Measurements from ENCODE around the gene ENTPD3.

The ENTPD3 gene

GRCh38 chr3:40422861-40423260, 35.9 kb downstream of the ENTPD3 start:
- H2AFZ ChIP-seq (ENCODE audit: low read depth, low read length), result no peak overlapping the region
- H3K36me3 ChIP-seq (ENCODE audit: insufficient read depth, low read length), result no peaks in the 10 kb centered on the region
- H3K27me3 ChIP-seq (ENCODE audit: insufficient read depth, low read length), result no peaks in the 10 kb centered on the region
- no peak overlapping the region for H3K4me3 ChIP-seq (ENCODE audit: low read length)
- H3K4me1 ChIP-seq (ENCODE audit: insufficient read depth, low read length), result no peaks in the 10 kb centered on the region
- H3K9me3 ChIP-seq (ENCODE audit: low read length), result no peaks in the 10 kb centered on the region

GRCh38 chr3:40427045-40427669, 40.2 kb downstream of the ENTPD3 start:
- Histone ChIP-seq H3K36me3 (ENCODE audit: insufficient read depth, low read length) (no peaks in the 10 kb centered on the region), H2AFZ (ENCODE audit: low read depth, low read length) (no peak overlapping the region), H3K4me1 (ENCODE audit: insufficient read depth, low read length) (no peaks in the 10 kb centered on the region), H3K4me3 (ENCODE audit: low read length) (no peak overlapping the region), H3K9me3 (ENCODE audit: low read length) (no peaks in the 10 kb centered on the region), H3K27me3 (ENCODE audit: insufficient read depth, low read length) (no peaks in the 10 kb centered on the region)

DNA sequence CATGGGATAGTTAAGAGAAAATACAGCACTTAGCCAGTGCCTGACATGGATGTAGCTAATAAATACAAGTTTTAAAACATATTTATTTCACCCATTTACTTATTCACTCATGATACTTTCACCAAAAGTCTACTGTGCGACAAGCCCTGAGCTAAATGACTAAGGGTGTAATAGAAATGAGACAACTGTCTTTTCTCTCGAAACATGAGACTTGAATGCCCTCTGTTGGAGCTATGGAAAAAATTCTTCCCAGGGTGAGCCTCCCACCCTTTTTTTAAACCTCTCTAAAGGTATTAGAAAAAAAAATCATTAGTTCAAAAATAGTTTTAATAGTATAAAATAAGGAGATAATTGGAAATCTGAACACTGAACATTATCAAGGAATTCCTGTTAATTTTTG, 45.8 kb downstream of the ENTPD3 start:
- no peaks in the 10 kb centered on the region for H3K4me1 ChIP-seq (ENCODE audit: insufficient read depth, low read length)
- no peak overlapping the region for H3K4me3 ChIP-seq (ENCODE audit: low read length)
- H2AFZ ChIP-seq (ENCODE audit: low read depth, low read length), result no peak overlapping the region
- no peaks in the 10 kb centered on the region for H3K27me3 ChIP-seq (ENCODE audit: insufficient read depth, low read length)
- peaks cover 4% of the 10 kb centered on the region for H3K9me3 ChIP-seq (ENCODE audit: low read length)
- H3K36me3 ChIP-seq (ENCODE audit: insufficient read depth, low read length), result no peaks in the 10 kb centered on the region

DNA sequence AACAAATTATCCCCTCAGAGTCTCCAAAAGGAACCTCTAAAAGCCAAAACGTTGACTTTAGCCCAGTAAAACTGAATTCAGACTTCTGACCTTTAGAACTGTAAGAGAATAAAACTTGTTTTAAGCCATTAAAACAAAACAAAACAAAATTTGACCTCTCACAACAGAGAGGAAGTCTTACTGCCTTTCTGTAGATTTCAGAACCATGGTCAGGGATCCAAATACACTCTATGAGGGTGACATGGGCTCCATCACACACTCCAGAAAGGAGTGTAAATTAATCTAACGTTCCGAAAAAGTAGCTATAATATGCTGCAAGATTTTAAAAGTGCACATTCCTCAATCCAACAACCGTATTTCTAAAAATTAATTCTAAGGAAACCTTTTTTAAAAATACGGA, 50.9 kb downstream of the ENTPD3 start:
- H2AFZ ChIP-seq (ENCODE audit: low read depth, low read length), result no peak overlapping the region
- peaks cover 4% of the 10 kb centered on the region for H3K9me3 ChIP-seq (ENCODE audit: low read length)
- no peaks in the 10 kb centered on the region for H3K27me3 ChIP-seq (ENCODE audit: insufficient read depth, low read length)
- no peaks in the 10 kb centered on the region for H3K36me3 ChIP-seq (ENCODE audit: insufficient read depth, low read length)
- H3K4me3 ChIP-seq (ENCODE audit: low read length), result no peak overlapping the region
- H3K4me1 ChIP-seq (ENCODE audit: insufficient read depth, low read length), result no peaks in the 10 kb centered on the region

DNA sequence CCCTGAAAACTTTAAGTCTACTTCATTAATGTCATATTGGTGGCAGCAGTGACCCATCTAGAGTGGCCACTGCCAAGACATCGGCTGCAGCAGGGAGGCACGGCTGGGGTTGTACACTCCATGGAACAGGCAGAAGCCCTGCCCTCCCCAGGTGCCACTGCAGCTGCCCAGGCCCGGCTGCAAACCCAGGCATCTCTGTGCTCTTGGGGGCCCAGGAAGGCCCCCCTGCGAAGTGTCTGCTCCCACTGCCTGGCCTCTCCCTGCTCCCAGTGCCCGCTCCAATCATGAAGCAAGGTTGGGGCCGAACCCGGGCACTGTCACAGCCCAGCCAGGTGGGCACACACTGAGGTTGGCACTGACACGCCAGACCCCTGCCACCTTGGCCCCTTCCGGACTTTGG, 58.1 kb downstream of the ENTPD3 start:
- no peaks in the 10 kb centered on the region for H3K27me3 ChIP-seq (ENCODE audit: insufficient read depth, low read length)
- H3K4me1 ChIP-seq (ENCODE audit: insufficient read depth, low read length), result no peaks in the 10 kb centered on the region
- H3K4me3 ChIP-seq (ENCODE audit: low read length), result no peak overlapping the region
- no peak overlapping the region for H2AFZ ChIP-seq (ENCODE audit: low read depth, low read length)
- H3K9me3 ChIP-seq (ENCODE audit: low read length), result no peaks in the 10 kb centered on the region
- H3K36me3 ChIP-seq (ENCODE audit: insufficient read depth, low read length), result peaks cover 4% of the 10 kb centered on the region

DNA sequence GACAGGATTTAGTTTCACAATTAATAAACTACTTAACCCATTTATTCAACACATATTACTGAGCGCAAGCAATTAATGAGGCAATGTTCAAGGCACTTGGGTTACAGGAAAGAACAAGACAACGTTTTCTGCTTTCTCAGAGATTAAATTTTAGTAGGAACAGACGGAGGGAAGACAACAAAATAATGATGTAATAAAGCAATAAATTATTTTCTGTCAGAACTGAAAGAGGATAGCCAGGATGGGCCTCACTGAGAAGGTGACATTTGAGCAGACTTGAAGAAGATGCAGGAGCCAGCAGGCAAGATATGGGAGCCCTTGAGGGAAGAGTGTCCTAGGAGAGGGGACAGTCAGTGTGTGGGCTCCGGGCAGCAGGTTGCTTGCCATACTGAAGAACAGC, 58.9 kb downstream of the ENTPD3 start:
- Histone ChIP-seq H3K27me3 (ENCODE audit: insufficient read depth, low read length) (no peaks in the 10 kb centered on the region), H2AFZ (ENCODE audit: low read depth, low read length) (no peak overlapping the region), H3K36me3 (ENCODE audit: insufficient read depth, low read length) (peaks cover 4% of the 10 kb centered on the region), H3K4me3 (ENCODE audit: low read length) (no peak overlapping the region), H3K4me1 (ENCODE audit: insufficient read depth, low read length) (no peaks in the 10 kb centered on the region), H3K9me3 (ENCODE audit: low read length) (no peaks in the 10 kb centered on the region)

DNA sequence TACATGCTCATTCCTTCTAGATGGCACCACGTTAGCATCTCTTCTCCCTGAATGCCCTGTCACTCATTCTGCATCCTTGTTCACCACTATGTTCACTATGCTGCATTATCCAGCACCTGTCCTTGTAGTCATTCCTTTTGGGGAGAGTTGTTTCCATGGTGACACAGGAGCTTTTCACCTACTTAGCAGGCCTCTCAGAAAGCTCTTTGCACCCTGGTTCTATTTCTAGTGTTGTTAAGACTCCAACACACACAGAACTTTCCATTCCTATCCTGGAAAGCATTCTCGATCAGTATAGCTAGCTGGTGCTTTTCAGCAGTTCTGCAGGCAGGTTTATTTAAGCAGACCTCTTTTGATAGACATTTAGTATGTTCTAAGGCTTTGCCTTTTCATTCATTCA, 63.5 kb downstream of the ENTPD3 start:
- Histone ChIP-seq H3K9me3 (ENCODE audit: low read length) (no peaks in the 10 kb centered on the region), H2AFZ (ENCODE audit: low read depth, low read length) (no peak overlapping the region), H3K36me3 (ENCODE audit: insufficient read depth, low read length) (peaks cover 4% of the 10 kb centered on the region)

DNA sequence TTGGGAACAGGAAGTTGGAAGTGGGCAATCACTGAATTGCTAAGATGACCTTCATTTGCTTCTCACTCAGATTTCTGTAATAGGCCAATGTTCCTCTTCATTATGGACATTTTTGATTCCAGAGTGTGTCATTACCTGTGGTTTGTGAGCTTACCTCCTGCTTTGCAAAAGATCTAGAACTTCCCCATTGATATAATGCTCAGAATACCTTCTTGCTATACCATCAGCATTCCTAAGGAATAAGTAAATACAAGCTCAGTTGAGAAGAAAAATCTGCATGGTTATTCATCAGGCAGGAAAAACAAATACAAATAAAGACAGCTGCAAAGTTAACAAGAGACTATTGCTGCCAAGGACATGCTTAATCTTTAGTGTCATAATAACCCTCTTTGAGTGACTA, 64.6 kb downstream of the ENTPD3 start:
- Histone ChIP-seq H3K4me1 (ENCODE audit: insufficient read depth, low read length) (peaks cover 13% of the 10 kb centered on the region), H3K4me3 (ENCODE audit: low read length) (no peak overlapping the region), H3K9me3 (ENCODE audit: low read length) (no peaks in the 10 kb centered on the region), H3K27me3 (ENCODE audit: insufficient read depth, low read length) (no peaks in the 10 kb centered on the region), H2AFZ (ENCODE audit: low read depth, low read length) (no peak overlapping the region), H3K36me3 (ENCODE audit: insufficient read depth, low read length) (no peaks in the 10 kb centered on the region)

More for the DNA sequence above, 63.5 kb downstream of the ENTPD3 start:
- no peak overlapping the region for H3K4me3 ChIP-seq (ENCODE audit: low read length)
- peaks cover 10% of the 10 kb centered on the region for H3K4me1 ChIP-seq (ENCODE audit: insufficient read depth, low read length)
- H3K27me3 ChIP-seq (ENCODE audit: insufficient read depth, low read length), result no peaks in the 10 kb centered on the region

DNA sequence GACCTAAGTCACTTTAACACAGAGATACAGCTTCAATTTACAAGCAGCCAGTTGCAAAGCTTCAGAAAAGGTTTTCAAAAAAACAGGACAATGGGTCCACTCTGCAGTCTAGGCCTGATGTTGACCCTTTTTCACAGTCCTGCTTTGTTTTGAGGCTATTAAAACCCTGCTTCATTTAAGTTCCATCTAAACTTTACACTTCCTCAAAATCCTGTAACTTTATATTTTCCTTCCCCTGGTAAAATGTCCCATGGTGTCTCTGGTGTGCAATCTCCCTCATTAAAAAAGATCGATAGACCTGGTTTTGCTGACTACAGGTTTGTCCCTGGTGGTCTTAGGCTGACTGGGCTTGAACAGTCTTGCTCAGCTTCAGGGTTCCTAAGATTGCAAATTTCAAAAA, 65.1 kb downstream of the ENTPD3 start:
- Histone ChIP-seq H3K27me3 (ENCODE audit: insufficient read depth, low read length) (no peaks in the 10 kb centered on the region), H3K4me3 (ENCODE audit: low read length) (peak overlapping the region; percentile 74), H2AFZ (ENCODE audit: low read depth, low read length) (no peak overlapping the region), H3K36me3 (ENCODE audit: insufficient read depth, low read length) (no peaks in the 10 kb centered on the region), H3K9me3 (ENCODE audit: low read length) (no peaks in the 10 kb centered on the region), H3K4me1 (ENCODE audit: insufficient read depth, low read length) (peaks cover 13% of the 10 kb centered on the region)

GRCh38 chr3:40452562-40452875, 65.5 kb downstream of the ENTPD3 start:
- no peaks in the 10 kb centered on the region for H3K27me3 ChIP-seq (ENCODE audit: insufficient read depth, low read length)
- peak overlapping the region; percentile 74 for H3K4me3 ChIP-seq (ENCODE audit: low read length)
- H3K4me1 ChIP-seq (ENCODE audit: insufficient read depth, low read length), result peaks cover 13% of the 10 kb centered on the region
- peak overlapping the region; percentile 15 for H2AFZ ChIP-seq (ENCODE audit: low read depth, low read length)
- no peaks in the 10 kb centered on the region for H3K9me3 ChIP-seq (ENCODE audit: low read length)
- H3K36me3 ChIP-seq (ENCODE audit: insufficient read depth, low read length), result no peaks in the 10 kb centered on the region

DNA sequence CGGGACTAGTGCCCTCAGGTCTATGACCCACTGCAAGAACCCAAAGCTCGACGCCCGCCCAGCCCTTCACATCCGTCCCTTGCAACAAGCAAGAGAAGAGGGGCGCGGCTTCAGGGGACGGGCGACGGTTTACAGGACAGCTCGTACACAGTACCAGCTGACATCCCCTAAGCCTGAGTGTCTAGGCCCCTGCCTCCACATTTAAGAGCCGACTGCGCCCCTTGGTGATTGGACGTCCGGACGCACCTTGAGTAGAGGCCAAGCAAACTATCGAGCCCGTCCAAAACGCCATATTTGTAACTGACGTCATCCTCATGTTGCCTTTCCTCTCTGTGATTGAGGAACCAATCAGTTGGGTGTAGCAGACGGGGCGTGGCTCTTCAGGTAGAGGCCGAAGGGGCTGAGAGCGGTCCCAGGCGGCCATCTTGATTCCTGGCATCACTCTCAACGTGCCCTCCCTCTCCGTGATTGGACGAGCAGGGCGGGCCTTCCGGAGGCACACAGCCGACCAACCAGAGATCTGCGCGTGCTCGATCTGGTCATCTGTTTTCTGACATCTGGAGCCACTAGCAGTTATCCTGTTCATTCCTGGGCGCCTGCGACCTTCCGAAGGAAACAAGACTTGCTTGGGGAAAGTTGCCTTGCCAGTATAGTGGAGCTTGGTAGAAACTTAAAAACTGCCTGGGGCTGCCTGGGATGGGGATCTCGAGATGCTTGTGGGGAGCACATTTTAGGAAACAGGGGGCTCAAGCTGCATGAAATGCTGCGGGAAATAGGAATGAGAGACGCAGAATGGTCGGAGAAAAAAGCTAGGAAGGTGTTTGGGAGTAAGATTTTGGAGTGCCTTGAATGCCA, 66.1 kb downstream of the ENTPD3 start:
- Histone ChIP-seq H3K4me1 (ENCODE audit: insufficient read depth, low read length) (peaks cover 16% of the 10 kb centered on the region), H3K4me3 (ENCODE audit: low read length) (peak overlapping the region; percentile 74), H2AFZ (ENCODE audit: low read depth, low read length) (peak overlapping the region; percentile 85), H3K36me3 (ENCODE audit: insufficient read depth, low read length) (peaks cover 1% of the 10 kb centered on the region), H3K27me3 (ENCODE audit: insufficient read depth, low read length) (no peaks in the 10 kb centered on the region), H3K9me3 (ENCODE audit: low read length) (no peaks in the 10 kb centered on the region)

- Histone ChIP-seq H3K27me3 (ENCODE audit: insufficient read depth, low read length) (no peaks in the 10 kb centered on the region), H2AFZ (ENCODE audit: low read depth, low read length) (peak overlapping the region; percentile 85), H3K9me3 (ENCODE audit: low read length) (no peaks in the 10 kb centered on the region), H3K36me3 (ENCODE audit: insufficient read depth, low read length) (peaks cover 9% of the 10 kb centered on the region), H3K4me3 (ENCODE audit: low read length) (peak overlapping the region; percentile 74), H3K4me1 (ENCODE audit: insufficient read depth, low read length) (peaks cover 24% of the 10 kb centered on the region)
Observed at GRCh38 chr3:40453933-40454332, 66.9 kb downstream of the ENTPD3 start.

- H3K4me1 ChIP-seq (ENCODE audit: insufficient read depth, low read length), result peaks cover 25% of the 10 kb centered on the region
- H2AFZ ChIP-seq (ENCODE audit: low read depth, low read length), result no peak overlapping the region
- H3K27me3 ChIP-seq (ENCODE audit: insufficient read depth, low read length), result no peaks in the 10 kb centered on the region
Observed at GRCh38 chr3:40455328-40455727, 68.3 kb downstream of the ENTPD3 start.

More at GRCh38 chr3:40455328-40455727, 68.3 kb downstream of the ENTPD3 start:
- Histone ChIP-seq H3K4me3 (ENCODE audit: low read length) (no peak overlapping the region), H3K9me3 (ENCODE audit: low read length) (no peaks in the 10 kb centered on the region), H3K36me3 (ENCODE audit: insufficient read depth, low read length) (peaks cover 21% of the 10 kb centered on the region)

Data from neuron (in vitro differentiated cells).